ENCODE measurements around the gene SIN3A.

GRCh38 chr15:75407083-75407482 is 44.4 kb downstream of the SIN3A start:
- no peak for TF ChIP-seq CTCF (IDR thresholded peaks at IDR 0.05)
- no peak for TF ChIP-seq ZFX (IDR thresholded peaks at IDR 0.05; ENCODE audit: borderline replicate concordance)
